ENCODE data around the gene TEKT4.
"Not testable (repeated sequence)": the region's sequence is repeated elsewhere in the genome, so short reads cannot be mapped to it uniquely, and the experiment has no call there.

TEKT4 gene

DNA sequence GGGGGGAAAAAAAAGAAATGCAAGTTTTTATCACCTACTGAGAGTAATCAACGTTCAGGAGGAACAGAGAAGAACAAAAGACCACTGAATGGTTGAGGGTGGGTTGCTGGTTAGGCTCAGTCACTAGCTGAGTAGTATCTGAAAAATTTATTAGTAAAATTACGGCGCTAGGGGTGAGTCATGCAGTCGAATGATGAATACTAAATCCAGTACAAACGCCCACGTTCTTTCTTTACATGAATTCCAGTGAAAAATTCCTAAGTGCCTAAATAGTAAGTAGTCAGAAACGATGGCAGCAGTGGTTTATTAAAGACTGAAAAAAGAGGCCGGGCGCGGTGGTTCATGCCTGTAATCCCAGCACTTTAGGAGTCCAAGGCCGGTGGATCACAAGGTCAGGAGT is 52.0 kb downstream of the TEKT4 start:
- no peak for TF ChIP-seq MYC (IDR thresholded peaks at IDR 0.05; ENCODE audit: low read depth, low read length)
- TF ChIP-seq, protein P1, sequence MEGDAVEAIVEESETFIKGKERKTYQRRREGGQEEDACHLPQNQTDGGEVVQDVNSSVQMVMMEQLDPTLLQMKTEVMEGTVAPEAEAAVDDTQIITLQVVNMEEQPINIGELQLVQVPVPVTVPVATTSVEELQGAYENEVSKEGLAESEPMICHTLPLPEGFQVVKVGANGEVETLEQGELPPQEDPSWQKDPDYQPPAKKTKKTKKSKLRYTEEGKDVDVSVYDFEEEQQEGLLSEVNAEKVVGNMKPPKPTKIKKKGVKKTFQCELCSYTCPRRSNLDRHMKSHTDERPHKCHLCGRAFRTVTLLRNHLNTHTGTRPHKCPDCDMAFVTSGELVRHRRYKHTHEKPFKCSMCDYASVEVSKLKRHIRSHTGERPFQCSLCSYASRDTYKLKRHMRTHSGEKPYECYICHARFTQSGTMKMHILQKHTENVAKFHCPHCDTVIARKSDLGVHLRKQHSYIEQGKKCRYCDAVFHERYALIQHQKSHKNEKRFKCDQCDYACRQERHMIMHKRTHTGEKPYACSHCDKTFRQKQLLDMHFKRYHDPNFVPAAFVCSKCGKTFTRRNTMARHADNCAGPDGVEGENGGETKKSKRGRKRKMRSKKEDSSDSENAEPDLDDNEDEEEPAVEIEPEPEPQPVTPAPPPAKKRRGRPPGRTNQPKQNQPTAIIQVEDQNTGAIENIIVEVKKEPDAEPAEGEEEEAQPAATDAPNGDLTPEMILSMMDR (IDR thresholded peaks at IDR 0.05; ENCODE audit: low read depth, low read length) = no peak
- TF ChIP-seq, protein P2, sequence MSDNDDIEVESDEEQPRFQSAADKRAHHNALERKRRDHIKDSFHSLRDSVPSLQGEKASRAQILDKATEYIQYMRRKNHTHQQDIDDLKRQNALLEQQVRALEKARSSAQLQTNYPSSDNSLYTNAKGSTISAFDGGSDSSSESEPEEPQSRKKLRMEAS (IDR thresholded peaks at IDR 0.05; ENCODE audit: low read depth, low read length) = no peak
- TF ChIP-seq POLR2A (IDR thresholded peaks at IDR 0.05; ENCODE audit: extremely low read depth, insufficient read length) = no peak
- H3K4me3 ChIP-seq (ENCODE audit: low read depth, low read length) = no peak overlapping the region
- DNase-seq (ENCODE audit: low read depth) = no peak

DNA sequence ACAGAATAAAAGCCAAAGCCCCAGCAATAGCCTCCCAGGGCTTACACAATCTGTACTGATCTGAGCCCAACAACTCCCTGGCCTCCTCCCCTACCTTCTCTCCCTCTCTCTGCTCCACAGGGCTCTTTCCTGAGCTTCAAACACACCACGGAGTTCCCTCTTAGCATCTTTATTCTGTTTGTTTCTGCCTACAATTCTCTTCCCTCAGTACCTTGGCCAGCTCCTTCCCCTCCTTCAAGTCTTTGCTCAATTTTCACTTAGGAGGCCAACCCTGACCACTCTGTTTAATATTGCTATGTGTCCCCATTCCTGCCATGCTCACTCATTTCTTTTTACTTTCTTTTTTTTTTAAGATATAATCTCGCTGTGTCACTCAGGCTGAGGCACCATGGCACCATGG is 53.8 kb downstream of the TEKT4 start:
- peak; percentile 7 for DNase-seq (ENCODE audit: low read depth)
- not testable (repeated sequence) for H3K4me3 ChIP-seq (ENCODE audit: low read depth, low read length)
